ENCODE results near the gene POC5. TPM values are rescaled to one million over a fixed set of nuclear protein-coding genes. Genes with fewer than 3 reads are reported as not detected.

The POC5 gene
- total RNA-seq, 1 donor: 10.9 TPM

- H2AFZ ChIP-seq (ENCODE audit: low read length): no peak overlapping the region
- H3K27me3 ChIP-seq (ENCODE audit: insufficient read depth, low read length): no peaks in the 10 kb centered on the region
- H3K4me1 ChIP-seq (ENCODE audit: insufficient read depth, low read length): no peaks in the 10 kb centered on the region
- H3K27ac ChIP-seq (ENCODE audit: low read depth, low read length): no peak overlapping the region
- no peaks in the 10 kb centered on the region for H3K9me3 ChIP-seq (ENCODE audit: low read depth, low read length)
- no peak for DNase-seq (ENCODE audit: insufficient read length, low spot score, missing footprints)
- H3K4me2 ChIP-seq (ENCODE audit: insufficient read depth, low read length): no peak overlapping the region
- H3K36me3 ChIP-seq (ENCODE audit: insufficient read depth, low read length): no peaks in the 10 kb centered on the region
- no peak overlapping the region for H3K4me3 ChIP-seq (ENCODE audit: insufficient read depth, low read length)
- TF ChIP-seq CTCF (IDR thresholded peaks at IDR 0.05; ENCODE audit: extremely low read depth, low read depth, low read length): no peak
- H4K20me1 ChIP-seq (ENCODE audit: insufficient read depth, low read length): no peaks in the 10 kb centered on the region
- no peaks in the 10 kb centered on the region for H3K79me2 ChIP-seq (ENCODE audit: insufficient read depth, low read length)
These were observed 68.5 kb downstream of the POC5 start for GRCh38 chr5:75648712-75649111.

GRCh38 chr5:75640826-75641225, 76.4 kb downstream of the POC5 start:
- peaks cover 10% of the 10 kb centered on the region for H3K4me1 ChIP-seq (ENCODE audit: insufficient read depth, low read length)
- H3K4me2 ChIP-seq (ENCODE audit: insufficient read depth, low read length): peak overlapping the region; percentile 44
- no peaks in the 10 kb centered on the region for H4K20me1 ChIP-seq (ENCODE audit: insufficient read depth, low read length)
- no peaks in the 10 kb centered on the region for H3K27me3 ChIP-seq (ENCODE audit: insufficient read depth, low read length)
- H2AFZ ChIP-seq (ENCODE audit: low read length): no peak overlapping the region
- no peak for DNase-seq (ENCODE audit: insufficient read length, low spot score, missing footprints)
- H3K9me3 ChIP-seq (ENCODE audit: low read depth, low read length): no peaks in the 10 kb centered on the region
- TF ChIP-seq CTCF (IDR thresholded peaks at IDR 0.05; ENCODE audit: extremely low read depth, low read depth, low read length): no peak
- H3K4me3 ChIP-seq (ENCODE audit: insufficient read depth, low read length): no peak overlapping the region
- no peaks in the 10 kb centered on the region for H3K36me3 ChIP-seq (ENCODE audit: insufficient read depth, low read length)
- no peaks in the 10 kb centered on the region for H3K79me2 ChIP-seq (ENCODE audit: insufficient read depth, low read length)
- H3K27ac ChIP-seq (ENCODE audit: low read depth, low read length): peak overlapping the region; percentile 85

DNA sequence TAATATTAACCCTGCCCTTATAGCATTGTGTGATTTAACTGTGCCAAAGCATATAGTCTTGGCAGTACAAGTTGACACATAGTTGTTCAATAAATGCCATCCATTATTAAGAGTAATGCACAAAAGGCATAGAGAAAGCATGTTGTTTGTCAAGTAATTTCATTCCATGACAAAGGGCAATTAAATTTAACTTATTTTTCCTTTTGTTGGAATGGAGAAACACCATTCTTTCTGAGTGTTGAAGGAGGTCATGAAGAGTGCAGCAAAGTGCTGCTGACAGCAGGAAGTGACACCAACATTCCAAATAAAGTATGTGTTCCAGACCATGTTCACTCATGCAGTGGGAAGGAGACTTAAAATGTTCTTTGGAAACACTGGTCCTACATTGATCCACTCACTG, 76.8 kb downstream of the POC5 start:
- H3K4me1 ChIP-seq (ENCODE audit: insufficient read depth, low read length): peaks cover 10% of the 10 kb centered on the region
- no peaks in the 10 kb centered on the region for H3K36me3 ChIP-seq (ENCODE audit: insufficient read depth, low read length)
- no peaks in the 10 kb centered on the region for H3K9me3 ChIP-seq (ENCODE audit: low read depth, low read length)
- peak overlapping the region; percentile 85 for H3K27ac ChIP-seq (ENCODE audit: low read depth, low read length)
- H2AFZ ChIP-seq (ENCODE audit: low read length): no peak overlapping the region
- no peaks in the 10 kb centered on the region for H3K79me2 ChIP-seq (ENCODE audit: insufficient read depth, low read length)
- peak overlapping the region; percentile 44 for H3K4me2 ChIP-seq (ENCODE audit: insufficient read depth, low read length)
- no peaks in the 10 kb centered on the region for H4K20me1 ChIP-seq (ENCODE audit: insufficient read depth, low read length)
- no peak for TF ChIP-seq CTCF (IDR thresholded peaks at IDR 0.05; ENCODE audit: extremely low read depth, low read depth, low read length)
- H3K4me3 ChIP-seq (ENCODE audit: insufficient read depth, low read length): no peak overlapping the region
- DNase-seq (ENCODE audit: insufficient read length, low spot score, missing footprints): peak; percentile 90
- no peaks in the 10 kb centered on the region for H3K27me3 ChIP-seq (ENCODE audit: insufficient read depth, low read length)

DNA sequence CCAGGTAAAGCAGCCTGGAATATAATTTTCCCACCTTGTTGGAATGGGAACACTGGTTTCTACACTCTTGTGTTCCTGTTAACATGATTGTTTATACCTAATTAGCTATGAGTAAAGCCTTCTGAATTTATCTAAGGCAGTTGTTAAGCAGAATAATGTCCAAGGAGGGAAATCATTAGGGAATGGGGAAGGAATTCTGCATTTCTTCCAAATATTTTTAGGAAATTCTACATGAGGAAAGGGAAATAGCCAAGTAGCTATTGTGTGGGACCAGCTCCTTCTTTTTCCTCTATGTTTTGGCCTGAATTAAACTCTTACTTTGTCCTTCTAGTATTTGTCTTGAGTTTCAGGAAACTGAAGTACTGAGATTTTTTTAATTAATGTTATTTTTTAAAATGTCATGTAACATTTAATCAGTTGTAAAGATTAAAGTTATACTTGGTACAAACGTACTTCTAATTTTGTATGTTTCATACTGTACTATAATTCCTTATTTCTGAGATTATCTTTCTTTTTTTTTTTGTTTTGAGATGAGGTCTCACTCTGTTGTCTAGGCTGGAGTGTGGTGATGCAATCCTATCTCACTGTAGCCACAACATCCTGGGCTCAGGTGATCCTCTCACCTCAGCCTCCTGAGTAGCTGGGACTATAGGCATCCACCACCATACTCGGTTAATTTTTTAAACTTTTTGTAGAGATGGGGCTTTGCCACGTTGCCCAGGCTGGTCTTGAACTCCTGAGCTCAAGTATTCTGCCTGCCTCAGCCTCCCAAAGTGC, 77.5 kb downstream of the POC5 start:
- Histone ChIP-seq H3K4me3 (ENCODE audit: insufficient read depth, low read length) (no peak overlapping the region), H3K79me2 (ENCODE audit: insufficient read depth, low read length) (no peaks in the 10 kb centered on the region)

More for the DNA sequence above, 77.5 kb downstream of the POC5 start:
- Histone ChIP-seq H2AFZ (ENCODE audit: low read length) (no peak overlapping the region), H3K36me3 (ENCODE audit: insufficient read depth, low read length) (no peaks in the 10 kb centered on the region), H3K27ac (ENCODE audit: low read depth, low read length) (peak overlapping the region; percentile 85), H3K4me1 (ENCODE audit: insufficient read depth, low read length) (peaks cover 10% of the 10 kb centered on the region), H3K4me2 (ENCODE audit: insufficient read depth, low read length) (no peak overlapping the region), H3K27me3 (ENCODE audit: insufficient read depth, low read length) (no peaks in the 10 kb centered on the region), H4K20me1 (ENCODE audit: insufficient read depth, low read length) (no peaks in the 10 kb centered on the region), H3K9me3 (ENCODE audit: low read depth, low read length) (no peaks in the 10 kb centered on the region)
- DNase-seq (ENCODE audit: insufficient read length, low spot score, missing footprints): no peak
- no peak for TF ChIP-seq CTCF (IDR thresholded peaks at IDR 0.05; ENCODE audit: extremely low read depth, low read depth, low read length)

All from osteoblast (primary cell).